AG04450 (cell line): Measurements from ENCODE around the gene PTPRD. TPM values are rescaled to one million over a fixed set of nuclear protein-coding genes. Genes with fewer than 3 reads are reported as not detected.

ENCODE experiments used
- CTCF ChIA-PET: fragments of 300-600, 350-600 bp; formaldehyde crosslinking; extraction: SDS; loops from one replicate; lab custom pipeline; 2022; ENCODE audit warnings: antibody characterized with exemption, inconsistent platforms; lab: Charles Lee
- POLR2A ChIA-PET: fragments of 350-600 bp; formaldehyde crosslinking; extraction: SDS; loops from one replicate; lab custom pipeline; 2021; ENCODE audit warnings: antibody characterized with exemption, inconsistent platforms; lab: Yijun Ruan, JAX
- DNase-seq: peaks from one replicate; pipeline ENCODE4 v3.0.0-alpha.2; 2011; ENCODE audit warnings: low read depth, low spot score
- H3K27ac ChIP-seq: one replicate; pipeline ENCODE4 v1.5.1; 2012; ENCODE audit warnings: low read depth, low read length, control low read depth
- H3K27me3 ChIP-seq: one replicate; pipeline ENCODE4 v1.6.0; 2012; ENCODE audit warnings: low read length; ENCODE audit not compliant: control insufficient read depth, insufficient read depth
- H3K4me3 ChIP-seq: 2 replicates; pipeline ENCODE4 v1.5.1; 2011; ENCODE audit warnings: mild to moderate bottlenecking, low read depth, low read length, control low read depth
- H3K9me3 ChIP-seq: 2 replicates; pipeline ENCODE4 v1.5.1; 2012; ENCODE audit warnings: low read length; ENCODE audit not compliant: control insufficient read depth, insufficient read depth
- CTCF ChIP-seq: IDR thresholded peaks from 2 replicates; pipeline ENCODE4 v1.5.1; 2011; ENCODE audit warnings: low read depth, low read length, control low read depth, inconsistent platforms
- polyA plus RNA-seq: library from polyadenylated mRNA; depleted of rRNA; stranded (reverse); fragments of >200 nt; gene quantifications from 2 replicates; pipeline ENCODE4 v1.2.3, GENCODE V29; 2011

The PTPRD gene
- polyA plus RNA-seq, 1 experiment: 0.19 TPM

- no peak for DNase-seq
- ChIA-PET CTCF (no interaction called here), POLR2A (no interaction called here)
- TF ChIP-seq CTCF: no peak
- Histone ChIP-seq H3K9me3 (peaks cover 3% of the 10 kb centered on the region; the same call in 1 of the 2 replicates), H3K4me3 (no peak overlapping the region), H3K27me3 (no peaks in the 10 kb centered on the region), H3K27ac (no peak overlapping the region)
Observed at GRCh38 chr9:9603345-9603744, 1009.5 kb downstream of the PTPRD start.

- H3K27ac ChIP-seq: no peak overlapping the region
- ChIA-PET CTCF (no interaction called here), POLR2A (no interaction called here)
- peaks cover 3% of the 10 kb centered on the region; the same call in 1 of the 2 replicates for H3K9me3 ChIP-seq
- no peak for TF ChIP-seq CTCF
- no peak for DNase-seq
- no peak overlapping the region for H3K4me3 ChIP-seq
- H3K27me3 ChIP-seq: no peaks in the 10 kb centered on the region
Observed at GRCh38 chr9:9598723-9599122, 1014.1 kb downstream of the PTPRD start.

- POLR2A ChIA-PET: no interaction called here
- Histone ChIP-seq H3K4me3 (no peak overlapping the region), H3K27me3 (no peaks in the 10 kb centered on the region), H3K9me3 (peaks cover 10% of the 10 kb centered on the region; the same call in 1 of the 2 replicates), H3K27ac (no peak overlapping the region)
- CTCF ChIA-PET: no interaction called here
- TF ChIP-seq CTCF: no peak
- no peak for DNase-seq
Observed at GRCh38 chr9:9592104-9592503, 1020.7 kb downstream of the PTPRD start.

GRCh38 chr9:9585920-9586319, 1026.9 kb downstream of the PTPRD start:
- CTCF ChIA-PET: no interaction called here
- Histone ChIP-seq H3K4me3 (no peak overlapping the region), H3K9me3 (peaks cover 2% of the 10 kb centered on the region; the same call in 1 of the 2 replicates), H3K27me3 (no peaks in the 10 kb centered on the region), H3K27ac (no peak overlapping the region)
- TF ChIP-seq CTCF: no peak
- no peak for DNase-seq
- POLR2A ChIA-PET: no interaction called here

GRCh38 chr9:9574080-9574479, 1038.7 kb downstream of the PTPRD start:
- ChIA-PET POLR2A (no interaction called here), CTCF (no interaction called here)

More at GRCh38 chr9:9574080-9574479, 1038.7 kb downstream of the PTPRD start:
- H3K9me3 ChIP-seq: peaks cover 7% of the 10 kb centered on the region; the same call in 1 of the 2 replicates
- no peak overlapping the region for H3K4me3 ChIP-seq
- no peak overlapping the region for H3K27ac ChIP-seq
- DNase-seq: no peak
- no peak for TF ChIP-seq CTCF
- H3K27me3 ChIP-seq: no peaks in the 10 kb centered on the region
